OCI-LY3 (cell line): ENCODE data around the gene SULT1A2.

ENCODE experiments used
- CTCF ChIP-seq: fragments of 200-600, 300-600 bp; sonication (generic); IDR thresholded peaks from 2 replicates; pipeline ENCODE4 v1.5.1; 2014; ENCODE audit warnings: antibody characterized with exemption, low read length, low read depth
- EZH2phosphoT487 ChIP-seq: fragments of 200-600 bp; shearing (Covaris generic); IDR thresholded peaks from 2 replicates; pipeline ENCODE4 v1.6.1; 2018; ENCODE audit warnings: antibody characterized with exemption, mixed run types, low read depth

- TF ChIP-seq CTCF (no peak), EZH2phosphoT487 (no peak)
These were observed 48.5 kb downstream of the SULT1A2 start for GRCh38 chr16:28548306-28548802.
